SIG-M5 treated with dmso at 0.1 percent for 504 hours (cell line): ENCODE measurements around the gene RBM38.
A peak's percentile ranks its signal among the peaks of the same experiment; 100 is the strongest.

Experiments
- DNase-seq: peaks from one replicate; lab custom pipeline; 2025; ENCODE audit not compliant: unreplicated experiment; lab: John Stamatoyannopoulos, UW

The RBM38 gene

DNA sequence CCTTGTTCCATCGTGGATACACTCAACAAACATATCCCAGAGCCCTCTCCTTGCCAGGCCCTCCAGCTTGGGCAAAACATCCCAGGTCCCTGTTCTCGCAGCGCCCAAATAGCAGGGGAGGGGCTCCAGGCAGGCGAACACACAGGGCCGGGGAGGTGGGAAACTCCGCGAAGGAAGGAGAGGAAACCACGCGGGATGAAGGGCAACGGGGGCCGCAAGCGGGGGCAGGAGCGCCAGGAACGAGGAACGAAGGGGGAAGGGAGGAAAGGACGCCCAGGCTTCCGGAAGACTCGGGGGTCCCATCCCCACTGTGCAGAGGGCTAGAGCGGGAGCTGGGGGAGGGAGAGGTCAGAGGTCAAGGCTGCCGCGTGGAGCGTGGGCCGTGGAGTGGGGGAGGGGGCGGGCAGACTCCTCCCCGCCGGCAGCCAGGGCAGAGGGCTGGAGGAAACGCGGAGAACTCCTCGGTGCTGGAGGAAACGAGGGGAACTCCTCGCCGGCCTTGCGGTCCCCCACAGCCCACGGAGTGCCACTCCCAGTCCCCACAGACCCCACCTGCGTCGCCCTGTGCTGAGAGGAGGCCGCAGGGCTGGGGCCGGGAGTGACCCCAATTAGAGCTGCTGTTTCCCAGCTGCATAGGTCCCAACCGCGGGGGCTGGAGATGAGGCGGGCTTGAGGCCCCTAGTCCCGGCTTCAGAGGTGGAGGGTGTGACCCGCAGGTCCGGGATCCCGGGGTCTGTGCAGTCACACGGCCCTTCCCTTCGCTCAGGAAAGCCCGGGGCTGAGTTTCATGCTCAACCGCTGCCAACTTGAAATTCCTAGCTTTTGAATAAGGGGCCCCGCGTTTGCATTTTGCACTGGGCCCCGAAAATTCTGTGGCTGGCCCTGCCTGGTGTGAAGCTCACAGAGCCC, 1.2 kb upstream of the RBM38 start:
- peak; percentile 72 for DNase-seq

DNA sequence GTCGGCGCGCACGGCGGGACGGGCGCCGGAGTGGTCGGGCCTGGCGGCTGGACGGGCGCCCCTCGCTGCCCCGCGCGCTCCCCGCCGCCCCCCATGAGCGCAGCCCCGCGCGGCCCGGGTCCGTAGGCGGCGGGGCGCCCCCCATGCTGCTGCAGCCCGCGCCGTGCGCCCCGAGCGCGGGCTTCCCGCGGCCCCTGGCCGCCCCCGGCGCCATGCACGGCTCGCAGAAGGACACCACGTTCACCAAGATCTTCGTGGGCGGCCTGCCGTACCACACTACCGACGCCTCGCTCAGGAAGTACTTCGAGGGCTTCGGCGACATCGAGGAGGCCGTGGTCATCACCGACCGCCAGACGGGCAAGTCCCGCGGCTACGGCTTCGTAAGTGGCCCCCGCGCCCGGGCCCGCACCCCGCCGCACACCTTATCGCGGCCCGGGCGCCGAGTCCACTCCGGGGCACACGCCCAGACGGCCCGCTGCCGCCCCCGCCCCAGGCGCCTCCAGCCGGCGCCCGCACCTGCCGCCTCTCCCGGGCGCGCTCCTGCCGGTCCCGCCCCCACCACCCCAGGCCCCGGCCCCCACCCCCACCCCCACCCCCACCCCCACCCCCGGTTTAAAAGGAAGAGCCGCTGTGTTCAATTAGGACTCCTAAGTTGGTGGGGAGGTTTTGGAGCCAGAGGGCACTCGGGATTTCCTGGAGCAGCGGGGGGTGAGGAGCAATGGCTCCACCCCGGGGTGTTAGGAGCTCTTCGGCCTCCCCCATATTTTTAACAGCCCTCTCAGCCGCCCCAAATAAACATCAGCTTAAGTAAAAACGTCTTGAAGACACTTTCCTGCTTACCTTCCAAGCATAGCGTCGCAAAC, 474 bp downstream of the RBM38 start:
- DNase-seq: peak; percentile 35

DNA sequence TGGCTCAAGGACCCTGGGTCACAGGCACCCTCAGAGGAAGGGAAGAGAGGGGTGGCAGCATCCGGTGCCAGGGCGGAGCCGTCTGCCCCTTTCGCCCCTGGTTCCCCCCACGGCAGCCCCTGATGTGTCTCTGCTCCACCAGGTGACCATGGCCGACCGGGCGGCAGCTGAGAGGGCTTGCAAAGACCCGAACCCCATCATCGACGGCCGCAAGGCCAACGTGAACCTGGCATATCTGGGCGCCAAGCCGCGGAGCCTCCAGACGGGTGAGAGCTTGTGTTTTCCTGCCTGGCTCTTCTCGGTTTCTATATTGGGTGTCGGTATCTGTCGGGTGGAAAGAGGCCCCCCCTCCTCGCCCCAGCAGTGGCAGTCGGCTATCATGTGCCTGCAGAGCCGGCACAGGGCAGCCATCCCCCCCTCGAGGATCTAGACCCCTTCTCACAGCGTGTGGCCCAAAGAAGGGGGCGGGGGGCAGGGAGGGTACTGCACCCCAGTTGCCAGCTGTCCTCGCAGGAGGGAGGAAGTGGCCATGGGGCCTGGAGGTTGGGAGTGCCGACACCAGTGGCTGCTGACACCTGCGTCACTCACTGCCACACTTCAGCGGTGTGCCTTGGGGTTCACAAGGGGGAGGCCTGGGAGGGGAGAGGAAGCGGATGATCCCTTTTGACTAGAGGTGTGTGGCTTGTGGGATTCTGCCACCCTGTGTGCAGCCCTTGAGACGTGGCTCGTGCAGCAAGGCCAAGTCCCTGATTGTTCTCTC, 1.5 kb downstream of the RBM38 start:
- peak; percentile 49 for DNase-seq

DNA sequence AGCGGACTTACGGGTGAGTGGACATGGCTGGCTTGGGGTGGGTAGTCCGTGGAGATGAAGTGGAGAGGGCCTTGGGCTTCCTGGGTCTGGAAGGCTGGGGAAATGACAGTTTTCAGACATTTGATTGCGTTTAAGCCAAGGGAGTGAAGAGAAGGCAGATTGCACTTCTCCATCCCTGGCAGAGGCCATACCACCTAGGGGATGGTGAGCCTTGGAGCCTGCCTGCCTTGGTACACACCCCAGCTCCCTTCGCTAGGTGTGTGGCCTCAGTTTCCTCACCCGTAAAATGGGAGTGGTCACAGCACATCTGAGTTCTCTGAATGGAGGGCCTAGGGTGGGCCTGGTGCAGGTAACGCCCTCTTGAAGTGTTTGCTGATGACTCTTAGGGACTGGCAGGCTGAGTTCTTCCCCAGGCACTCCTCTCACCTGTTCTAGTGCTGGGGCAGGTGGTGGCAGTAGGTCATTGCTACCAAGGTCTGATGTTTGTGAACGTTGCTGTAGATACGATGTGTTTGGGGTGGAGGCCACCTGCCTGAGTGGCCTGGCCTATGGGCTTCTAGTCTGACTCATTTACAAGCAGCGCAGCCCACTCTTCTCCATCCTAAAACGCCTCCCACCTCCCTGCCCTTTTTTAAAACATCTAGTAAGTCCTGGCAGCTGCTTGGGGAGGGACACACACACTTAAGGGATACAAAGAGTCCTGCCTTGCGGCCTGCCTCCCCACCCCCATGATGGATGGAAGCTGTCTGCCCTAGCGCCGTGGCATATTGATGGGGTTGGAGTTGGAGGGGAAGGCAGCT, 2.3 kb downstream of the RBM38 start:
- no peak for DNase-seq

DNA sequence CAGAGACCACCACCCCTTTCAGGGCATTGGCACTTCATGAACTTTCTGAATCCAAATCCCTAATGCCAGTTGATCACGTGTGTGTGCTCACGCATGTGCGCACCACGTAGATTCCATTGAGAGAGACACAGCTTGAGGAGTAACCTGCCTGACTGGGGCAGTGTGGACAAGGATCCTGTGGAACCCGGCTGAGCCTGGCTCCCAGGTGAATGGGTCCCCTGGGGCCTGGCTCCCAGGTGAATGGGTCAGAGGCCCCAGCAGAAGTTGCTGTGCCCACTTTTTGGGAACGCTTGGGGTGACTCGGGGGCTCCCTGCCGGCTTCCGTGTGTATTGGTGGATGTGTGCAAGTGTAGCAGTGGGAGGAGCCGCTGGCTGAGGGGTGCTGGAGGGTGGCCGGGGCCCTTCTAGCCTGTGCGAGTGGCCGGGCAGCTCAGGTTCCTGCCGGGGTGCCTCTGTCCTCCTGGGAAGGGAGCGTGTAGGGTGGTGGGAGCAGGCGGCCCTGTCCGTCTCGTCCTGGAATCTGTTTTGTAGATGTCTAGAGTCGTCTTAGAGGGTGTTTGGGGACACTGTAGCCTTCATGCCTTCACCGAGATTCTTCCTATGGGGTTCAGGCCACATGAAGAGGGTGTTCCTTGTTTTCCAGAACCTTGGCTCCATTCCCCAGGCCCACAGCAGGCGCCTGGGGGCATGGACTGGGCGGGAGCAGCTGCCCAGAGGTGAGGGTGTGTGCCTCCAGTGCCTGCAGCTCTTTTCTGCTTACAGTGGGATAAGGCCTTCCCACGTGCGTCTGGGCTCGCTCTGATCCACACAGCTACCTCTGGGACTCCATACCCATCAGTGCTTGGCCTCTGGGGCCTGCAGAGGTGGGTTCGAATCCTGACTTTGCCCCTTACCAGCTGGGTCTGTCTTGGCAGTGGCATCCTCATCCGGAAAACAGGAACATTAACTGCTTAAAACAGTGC, 3.2 kb downstream of the RBM38 start:
- no peak for DNase-seq

DNA sequence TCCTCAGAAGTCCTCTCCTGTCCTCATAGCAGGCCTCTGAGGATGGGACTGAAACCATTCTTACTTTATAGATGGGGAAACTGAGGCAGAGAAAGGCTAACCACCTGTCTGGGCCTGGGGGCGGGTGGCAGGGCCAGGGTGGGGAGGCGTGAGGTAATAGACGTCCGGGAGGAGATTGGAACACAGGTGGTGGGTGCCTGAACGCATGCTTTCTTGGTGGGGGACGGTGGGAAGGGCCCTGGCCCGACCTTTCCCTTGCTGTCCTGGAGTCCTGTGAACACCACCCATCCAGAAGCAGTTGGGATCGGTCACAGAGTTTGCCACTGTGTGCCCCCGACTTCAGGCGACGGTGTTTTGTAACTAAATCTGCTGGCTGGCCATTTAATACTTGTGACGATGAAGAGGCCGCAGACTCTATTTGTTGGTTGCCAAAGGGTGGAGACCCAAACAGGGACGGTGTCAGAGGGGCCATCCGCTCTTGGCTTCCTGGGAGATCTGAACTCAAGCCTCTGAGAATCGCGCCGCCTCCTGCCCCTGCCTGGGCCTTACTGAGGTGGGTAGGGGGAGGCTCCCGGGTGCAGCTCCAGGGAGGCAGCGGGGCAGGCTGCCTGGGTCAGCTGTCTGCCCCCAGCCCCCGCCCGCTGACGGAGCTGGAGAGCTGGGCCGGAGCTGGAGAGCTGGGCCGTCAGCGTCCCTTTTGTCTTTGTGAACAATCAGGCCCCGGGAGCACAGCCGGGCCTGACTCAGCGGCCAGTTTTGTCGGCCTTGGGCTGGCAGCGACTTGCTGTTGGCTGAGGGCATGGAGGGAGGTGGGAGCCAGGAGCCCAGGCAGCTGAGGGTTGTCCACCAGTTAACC, 4.1 kb downstream of the RBM38 start:
- no peak for DNase-seq

GRCh38 chr20:57396212-57396983, 5.2 kb downstream of the RBM38 start:
- DNase-seq: no peak

- DNase-seq: no peak
These were observed 5.9 kb downstream of the RBM38 start for GRCh38 chr20:57396984-57397692.

GRCh38 chr20:57397693-57398108, 6.5 kb downstream of the RBM38 start:
- DNase-seq: peak; percentile 29

GRCh38 chr20:57398231-57398821, 7.1 kb downstream of the RBM38 start:
- no peak for DNase-seq

GRCh38 chr20:57398901-57399535, 7.8 kb downstream of the RBM38 start:
- no peak for DNase-seq

DNA sequence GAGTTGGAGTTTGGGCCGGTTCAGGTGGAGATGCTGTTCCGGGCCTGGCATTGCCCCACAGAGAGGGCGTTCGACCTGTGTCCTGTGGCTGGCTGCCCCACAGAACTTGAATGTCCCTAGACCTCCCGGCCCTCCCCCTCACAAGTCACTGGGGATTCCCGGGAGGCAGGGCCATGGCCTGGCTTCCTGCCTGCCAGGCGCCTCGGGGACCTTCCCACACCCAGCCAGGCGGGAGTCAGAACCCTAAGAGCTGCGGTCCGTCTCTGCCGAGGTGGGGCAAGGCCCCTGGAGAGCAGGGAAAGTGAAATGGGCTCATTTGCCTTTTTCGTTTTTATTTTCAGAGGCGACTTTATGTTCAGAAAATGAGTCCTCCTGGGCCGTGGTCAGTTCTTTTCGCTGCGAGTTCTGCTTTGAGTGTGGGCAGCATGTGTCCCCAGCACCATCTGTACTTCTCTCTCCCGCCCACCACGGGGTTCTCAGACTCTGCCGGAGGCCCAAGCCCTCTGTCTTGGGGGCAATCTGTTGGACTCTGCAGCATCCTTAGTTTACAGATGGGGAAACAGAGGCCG, 8.5 kb downstream of the RBM38 start:
- DNase-seq: no peak

- no peak for DNase-seq
These were observed 9.1 kb downstream of the RBM38 start for GRCh38 chr20:57400231-57400701.

GRCh38 chr20:57400821-57401564, 9.8 kb downstream of the RBM38 start:
- no peak for DNase-seq

DNA sequence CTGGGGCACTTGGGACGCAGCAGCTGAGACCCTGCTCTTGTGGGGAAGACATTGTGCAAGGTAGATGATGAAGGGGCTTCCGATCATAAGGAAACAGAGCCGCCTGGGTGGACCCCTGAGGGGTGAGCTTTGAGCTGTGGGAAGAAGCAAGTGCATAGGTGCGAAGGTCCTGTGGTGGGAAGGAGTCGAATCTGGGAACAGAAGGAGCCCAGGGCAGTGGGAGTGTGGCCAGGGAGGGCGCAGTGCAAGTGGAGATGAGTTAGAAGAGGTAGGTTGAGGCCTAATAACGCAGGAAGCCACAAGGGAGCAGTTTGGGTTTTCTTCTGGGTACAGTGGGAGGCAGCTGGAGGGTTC, 10.3 kb downstream of the RBM38 start:
- no peak for DNase-seq
